Measurements from ENCODE around the gene KRTAP3-3. TPM values are rescaled to one million over a fixed set of nuclear protein-coding genes. Genes with fewer than 3 reads are reported as not detected.
"Not testable (repeated sequence)": the region's sequence is repeated elsewhere in the genome, so short reads cannot be mapped to it uniquely, and the experiment has no call there.

Gene KRTAP3-3
- total and polyA plus RNA-seq, 7 donors, result not detected

DNA sequence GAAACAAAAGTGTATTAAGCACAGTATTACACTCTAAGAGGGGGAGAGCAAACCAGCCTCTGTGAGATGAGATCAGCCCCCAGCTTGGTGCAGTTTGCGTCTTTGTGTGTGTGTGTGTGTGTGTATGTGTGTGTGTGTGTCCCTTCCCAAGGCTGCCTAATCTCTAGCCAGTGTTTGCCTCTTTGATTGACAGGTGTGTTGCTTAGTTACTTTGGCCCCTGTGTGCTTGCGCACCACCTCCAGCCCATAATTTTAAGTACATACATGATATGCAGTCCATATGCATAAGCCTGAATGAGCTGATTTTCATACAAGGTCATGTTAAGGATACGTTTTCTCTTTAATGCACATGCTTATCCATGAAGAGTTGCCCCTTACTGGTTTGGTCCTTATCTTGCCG lies 7.8 kb upstream of the KRTAP3-3 start:
- H3K4me1 ChIP-seq, result no peaks in the 10 kb centered on the region
- no peak for DNase-seq
- peaks cover 5 to 16% (median 5%) of the 10 kb centered on the region in 3 donors for H3K27me3 ChIP-seq (ENCODE audit: insufficient read depth in 3 of 3, low read length in 2 of 3)
- H3K4me3 ChIP-seq, result no peak overlapping the region
- H3K27ac ChIP-seq, result no peak overlapping the region
- intact Hi-C loops (cut with DNase I), result no loop called here
- H3K9me3 ChIP-seq, result no peaks in the 10 kb centered on the region
- no peaks in the 10 kb centered on the region for H3K36me3 ChIP-seq (ENCODE audit: insufficient read depth in 1 of 2, low read depth in 1 of 2)
- no peak for ATAC-seq
- 78 to 89% (median 87%) methylated on average over 4 of the region's 4 CpGs for WGBS, 3 donors
- TF ChIP-seq, protein P1, sequence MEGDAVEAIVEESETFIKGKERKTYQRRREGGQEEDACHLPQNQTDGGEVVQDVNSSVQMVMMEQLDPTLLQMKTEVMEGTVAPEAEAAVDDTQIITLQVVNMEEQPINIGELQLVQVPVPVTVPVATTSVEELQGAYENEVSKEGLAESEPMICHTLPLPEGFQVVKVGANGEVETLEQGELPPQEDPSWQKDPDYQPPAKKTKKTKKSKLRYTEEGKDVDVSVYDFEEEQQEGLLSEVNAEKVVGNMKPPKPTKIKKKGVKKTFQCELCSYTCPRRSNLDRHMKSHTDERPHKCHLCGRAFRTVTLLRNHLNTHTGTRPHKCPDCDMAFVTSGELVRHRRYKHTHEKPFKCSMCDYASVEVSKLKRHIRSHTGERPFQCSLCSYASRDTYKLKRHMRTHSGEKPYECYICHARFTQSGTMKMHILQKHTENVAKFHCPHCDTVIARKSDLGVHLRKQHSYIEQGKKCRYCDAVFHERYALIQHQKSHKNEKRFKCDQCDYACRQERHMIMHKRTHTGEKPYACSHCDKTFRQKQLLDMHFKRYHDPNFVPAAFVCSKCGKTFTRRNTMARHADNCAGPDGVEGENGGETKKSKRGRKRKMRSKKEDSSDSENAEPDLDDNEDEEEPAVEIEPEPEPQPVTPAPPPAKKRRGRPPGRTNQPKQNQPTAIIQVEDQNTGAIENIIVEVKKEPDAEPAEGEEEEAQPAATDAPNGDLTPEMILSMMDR (IDR thresholded peaks at IDR 0.05), result no peak

DNA sequence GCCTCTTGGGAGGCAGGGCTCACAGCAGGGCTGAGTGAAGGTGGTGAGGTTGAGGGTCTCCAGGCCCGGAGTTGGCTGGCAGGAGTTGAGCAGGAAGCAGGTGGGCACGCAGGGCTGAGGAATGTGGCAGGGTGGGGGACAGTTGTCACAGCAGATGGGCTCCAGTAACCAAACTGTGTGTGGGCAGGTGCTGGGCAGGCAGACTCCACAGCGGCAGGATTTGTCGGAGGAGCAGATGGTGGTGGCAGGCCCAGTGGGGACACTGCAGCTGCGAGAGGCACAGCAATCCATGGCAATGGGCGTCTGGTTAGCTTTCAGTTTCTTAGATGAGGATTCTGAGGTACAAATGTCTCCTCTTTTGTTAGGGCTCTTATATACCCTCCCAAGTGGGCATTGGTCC lies 5.6 kb upstream of the KRTAP3-3 start, which contains the start of gene KRTAP3-2:
Gene KRTAP3-2, minus strand, starts transcription at position 344 of the 400 bp plus-strand sequence. Its CDS starts 53 bp downstream, at position 291.
- H3K4me3 ChIP-seq; DNase-seq; H3K27ac ChIP-seq; H3K36me3 ChIP-seq (ENCODE audit: insufficient read depth in 1 of 2, low read depth in 1 of 2); H3K9me3 ChIP-seq; H3K4me1 ChIP-seq; ATAC-seq; intact Hi-C loops (cut with DNase I): not testable (repeated sequence)
- peaks cover 0 to 16% (median 5%) of the 10 kb centered on the region in 3 donors for H3K27me3 ChIP-seq (ENCODE audit: insufficient read depth in 3 of 3, low read length in 2 of 3)
- WGBS, 3 donors, result 37 to 55% (median 51%) methylated on average over 6 of the region's 6 CpGs

DNA sequence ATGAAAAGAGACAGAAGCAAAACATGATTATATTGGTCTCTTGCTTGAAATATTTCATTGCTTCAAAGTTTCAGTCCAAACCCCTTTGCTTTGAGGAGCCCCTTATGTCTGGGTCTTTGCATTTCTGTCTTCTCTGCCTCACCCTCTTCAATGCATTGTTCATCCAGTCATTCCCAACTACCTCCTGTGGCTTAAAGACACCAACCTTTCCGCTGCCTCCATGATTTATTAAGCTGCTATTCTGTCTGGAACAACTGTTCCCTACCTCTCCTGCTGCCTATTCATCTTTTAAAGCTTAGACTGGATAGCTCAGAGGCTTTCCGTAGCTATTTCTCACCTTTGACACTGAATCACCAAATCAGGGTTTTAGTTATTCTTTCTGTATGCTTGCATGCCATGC lies 3.4 kb upstream of the KRTAP3-3 start:
- no peak for ATAC-seq
- H3K4me1 ChIP-seq, result no peaks in the 10 kb centered on the region
- DNase-seq, result no peak
- H3K9me3 ChIP-seq, result no peaks in the 10 kb centered on the region
- intact Hi-C loops (cut with DNase I), result no loop called here
- WGBS, 3 donors, result 53 to 63% (median 62%) methylated on average over 2 of the region's 2 CpGs
- peaks cover 0 to 12% (median 5%) of the 10 kb centered on the region in 3 donors for H3K27me3 ChIP-seq (ENCODE audit: insufficient read depth in 3 of 3, low read length in 2 of 3)
- H3K36me3 ChIP-seq (ENCODE audit: insufficient read depth in 1 of 2, low read depth in 1 of 2), result no peaks in the 10 kb centered on the region
- TF ChIP-seq, protein P1 (IDR thresholded peaks at IDR 0.05), result no peak
- no peak overlapping the region for H3K27ac ChIP-seq
- no peak overlapping the region for H3K4me3 ChIP-seq

DNA sequence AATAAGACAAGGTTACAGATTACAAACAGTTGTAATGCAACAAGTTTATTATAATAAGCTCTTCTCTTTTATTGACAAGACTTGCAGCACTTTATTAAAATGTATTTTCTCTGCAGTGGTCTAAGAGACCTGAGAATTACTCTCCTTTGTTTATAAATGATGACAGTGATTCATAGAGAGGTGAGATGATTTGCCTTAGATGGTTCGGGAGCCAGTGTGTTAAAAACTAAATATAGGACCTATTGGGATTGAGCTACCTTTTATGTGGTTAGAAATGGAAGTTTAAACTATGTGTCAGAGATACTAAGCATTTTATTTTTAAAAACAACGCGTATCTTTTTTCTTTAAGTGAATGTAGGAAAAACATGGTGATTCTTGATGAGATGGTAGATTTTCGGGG lies 2.9 kb upstream of the KRTAP3-3 start:
- Histone ChIP-seq H3K27me3 (ENCODE audit: insufficient read depth in 3 of 3, low read length in 2 of 3) (peaks cover 0 to 12% (median 5%) of the 10 kb centered on the region in 3 donors), H3K9me3 (no peaks in the 10 kb centered on the region), H3K27ac (no peak overlapping the region), H3K4me3 (no peak overlapping the region), H3K36me3 (ENCODE audit: insufficient read depth in 1 of 2, low read depth in 1 of 2) (no peaks in the 10 kb centered on the region), H3K4me1 (no peaks in the 10 kb centered on the region)
- no peak for ATAC-seq
- no peak for DNase-seq
- TF ChIP-seq, protein P1 (IDR thresholded peaks at IDR 0.05), result no peak
- 82 to 94% (median 90%) methylated on average over 4 of the region's 4 CpGs for WGBS, 3 donors
- intact Hi-C loops (cut with DNase I), result no loop called here

DNA sequence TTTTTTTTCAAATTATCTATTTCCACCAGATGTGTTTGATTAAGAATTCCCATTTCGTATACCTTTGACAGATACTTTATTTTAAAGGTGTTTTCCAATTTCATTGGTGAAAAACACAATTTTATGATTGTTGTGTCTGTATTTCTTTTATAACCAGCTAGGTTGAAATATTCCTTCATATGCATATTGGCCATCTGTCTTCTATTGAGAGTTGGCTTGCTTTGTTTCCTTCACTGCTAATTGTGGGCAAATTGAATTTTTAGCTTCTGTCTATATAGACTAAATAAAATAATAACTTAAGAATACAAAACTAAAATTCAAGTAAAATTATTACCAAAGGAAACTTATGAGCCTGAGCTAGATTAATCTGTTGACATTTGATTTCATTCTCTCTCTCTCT lies 1.2 kb upstream of the KRTAP3-3 start:
- peaks cover 0 to 5% (median 4%) of the 10 kb centered on the region in 3 donors for H3K27me3 ChIP-seq (ENCODE audit: insufficient read depth in 3 of 3, low read length in 2 of 3)

More for the DNA sequence above, 1.2 kb upstream of the KRTAP3-3 start:
- ATAC-seq, result no peak
- Histone ChIP-seq H3K9me3 (no peaks in the 10 kb centered on the region), H3K4me1 (no peaks in the 10 kb centered on the region), H3K4me3 (no peak overlapping the region), H3K36me3 (ENCODE audit: insufficient read depth in 1 of 2, low read depth in 1 of 2) (no peaks in the 10 kb centered on the region), H3K27ac (no peak overlapping the region)
- 63 to 74% (median 64%) methylated on average over 1 of the region's 1 CpG for WGBS, 3 donors
- DNase-seq, result no peak
- intact Hi-C loops (cut with DNase I), result no loop called here
- TF ChIP-seq, protein P1 (IDR thresholded peaks at IDR 0.05), result no peak

All from psoas muscle (tissue), 8 donors.